H9 (cell line): ENCODE measurements around the gene MAGT1. TPM values are rescaled to one million over a fixed set of nuclear protein-coding genes. Genes with fewer than 3 reads are reported as not detected.

Source experiments
- DNase-seq: peaks from one replicate; pipeline ENCODE4 v3.0.0-alpha.2; 2017
- H2AFZ ChIP-seq: one replicate; pipeline ENCODE4 v1.6.1; 2013; ENCODE audit warnings: mild to moderate bottlenecking, low read length, control low read depth, moderate library complexity
- H2AK5ac ChIP-seq: 2 replicates; pipeline ENCODE4 v1.6.1; 2013; ENCODE audit warnings: low read length, control low read depth, mixed read lengths; ENCODE audit not compliant: insufficient read length
- H2BK120ac ChIP-seq: one replicate; pipeline ENCODE4 v1.6.1; 2013; ENCODE audit warnings: low read depth, mild to moderate bottlenecking, low read length, control low read depth, inconsistent platforms; ENCODE audit not compliant: poor library complexity, severe bottlenecking
- H2BK12ac ChIP-seq: 2 replicates; pipeline ENCODE4 v1.6.1; 2013; ENCODE audit warnings: low read length, control low read depth, mixed read lengths, low read depth; ENCODE audit not compliant: insufficient read length
- H2BK15ac ChIP-seq: 2 replicates; pipeline ENCODE4 v1.6.1; 2013; ENCODE audit warnings: low read depth, low read length, control low read depth
- H2BK20ac ChIP-seq: one replicate; pipeline ENCODE4 v1.6.1; 2013; ENCODE audit warnings: low read depth, mild to moderate bottlenecking, low read length, control low read depth, inconsistent platforms; ENCODE audit not compliant: poor library complexity, severe bottlenecking
- H2BK5ac ChIP-seq: 2 replicates; pipeline ENCODE4 v1.6.1; 2013; ENCODE audit warnings: low read length, control low read depth, mixed read lengths; ENCODE audit not compliant: insufficient read length
- H3K14ac ChIP-seq: 2 replicates; pipeline ENCODE4 v1.6.1; 2013; ENCODE audit warnings: low read length, control low read depth; ENCODE audit not compliant: insufficient read depth
- H3K18ac ChIP-seq: 2 replicates; pipeline ENCODE4 v1.6.1; 2013; ENCODE audit warnings: low read depth, mild to moderate bottlenecking, mixed read lengths, low read length, control low read depth; ENCODE audit not compliant: insufficient read length
- H3K23ac ChIP-seq: 2 replicates; pipeline ENCODE4 v1.6.1; 2013; ENCODE audit warnings: low read length, control low read depth, mixed read lengths, low read depth; ENCODE audit not compliant: insufficient read length
- H3K23me2 ChIP-seq: 2 replicates; pipeline ENCODE4 v1.6.1; 2013; ENCODE audit warnings: low read depth, mild to moderate bottlenecking, mixed read lengths, low read length, control low read depth; ENCODE audit not compliant: insufficient read length, poor library complexity, severe bottlenecking
- H3K27ac ChIP-seq: 2 replicates; pipeline ENCODE4 v1.5.1; 2013; ENCODE audit warnings: low read length, control low read depth, mixed read lengths, low read depth; ENCODE audit not compliant: insufficient read length
- H3K27me3 ChIP-seq: 2 replicates; pipeline ENCODE4 v1.6.1; 2013; ENCODE audit warnings: low read length, control low read depth, inconsistent platforms; ENCODE audit not compliant: insufficient read depth
- H3K4ac ChIP-seq: 2 replicates; pipeline ENCODE4 v1.6.1; 2013; ENCODE audit warnings: low read depth, mild to moderate bottlenecking, control low read depth, inconsistent platforms, low read length, moderate library complexity
- H3K4me1 ChIP-seq: 2 replicates; pipeline ENCODE4 v1.6.1; 2013; ENCODE audit warnings: low read length, control low read depth, inconsistent platforms; ENCODE audit not compliant: insufficient read depth
- H3K4me2 ChIP-seq: 2 replicates; pipeline ENCODE4 v1.6.1; 2013; ENCODE audit warnings: low read length, control low read depth, mixed read lengths; ENCODE audit not compliant: insufficient read length, insufficient read depth
- H3K56ac ChIP-seq: 2 replicates; pipeline ENCODE4 v1.6.1; 2013; ENCODE audit warnings: low read depth, mild to moderate bottlenecking, mixed read lengths, low read length, control low read depth; ENCODE audit not compliant: insufficient read length
- H3K79me1 ChIP-seq: 2 replicates; pipeline ENCODE4 v1.6.1; 2013; ENCODE audit warnings: low read depth, mild to moderate bottlenecking, moderate library complexity, low read length, control low read depth, inconsistent platforms; ENCODE audit not compliant: insufficient read depth, poor library complexity, severe bottlenecking
- H3K79me2 ChIP-seq: 2 replicates; pipeline ENCODE4 v1.6.1; 2013; ENCODE audit warnings: low read length, control low read depth, inconsistent platforms; ENCODE audit not compliant: insufficient read depth
- H3K9ac ChIP-seq: 2 replicates; pipeline ENCODE4 v1.6.1; 2013; ENCODE audit warnings: low read length, control low read depth, mixed read lengths; ENCODE audit not compliant: insufficient read length; ENCODE audit errors: extremely low read depth
- H3K9me3 ChIP-seq: one replicate; pipeline ENCODE4 v1.6.1; 2013; ENCODE audit warnings: low read depth, low read length, inconsistent platforms; ENCODE audit not compliant: control insufficient read depth
- H3T11ph ChIP-seq: one replicate; pipeline ENCODE4 v1.6.1; 2013; ENCODE audit warnings: mild to moderate bottlenecking, low read length, control low read depth, inconsistent platforms
- H4K20me1 ChIP-seq: one replicate; pipeline ENCODE4 v1.6.1; 2013; ENCODE audit not compliant: control insufficient read depth, insufficient read length, insufficient read depth
- H4K5ac ChIP-seq: 2 replicates; pipeline ENCODE4 v1.6.1; 2013; ENCODE audit warnings: low read depth, mild to moderate bottlenecking, mixed read lengths, low read length, control low read depth; ENCODE audit not compliant: insufficient read length
- H4K8ac ChIP-seq: replicated peaks from 2 replicates; pipeline ENCODE4 v1.6.1; 2013; ENCODE audit warnings: low read length, control low read depth, mixed read lengths, low read depth; ENCODE audit not compliant: insufficient read length
- H4K91ac ChIP-seq: 2 replicates; pipeline ENCODE4 v1.6.1; 2013; ENCODE audit warnings: low read depth, mild to moderate bottlenecking, moderate library complexity, mixed read lengths, low read length, control low read depth; ENCODE audit not compliant: insufficient read length
- H3K27ac Mint-ChIP-seq, 3 experiments: 2 replicates in 2 of 3; 3 replicates in 1 of 3; pipeline ENCODE4 v1.8.0; 2020 to 2021; ENCODE audit warnings: mixed read lengths in 3 of 3, mild to moderate bottlenecking in 1 of 3, moderate library complexity in 1 of 3
- H3K27me3 Mint-ChIP-seq: 2 replicates; pipeline ENCODE4 v1.8.0; 2021; ENCODE audit warnings: low read depth, mild to moderate bottlenecking, moderate library complexity, mixed read lengths
- H3K36me3 Mint-ChIP-seq, 3 experiments: 2 replicates in 2 of 3; 3 replicates in 1 of 3; pipeline ENCODE4 v1.8.0; 2020 to 2021; ENCODE audit warnings: low read depth in 3 of 3, mixed read lengths in 3 of 3; ENCODE audit not compliant: insufficient read depth in 1 of 3
- H3K4me1 Mint-ChIP-seq, 2 experiments: 2 replicates each; pipeline ENCODE4 v1.8.0; 2020; ENCODE audit warnings: mixed read lengths in 2 of 2
- H3K4me3 Mint-ChIP-seq, 2 experiments: 2 replicates in 1 of 2; 3 replicates in 1 of 2; pipeline ENCODE4 v1.8.0; 2020 to 2021; ENCODE audit warnings: mild to moderate bottlenecking in 2 of 2, mixed read lengths in 2 of 2, moderate library complexity in 1 of 2
- H3K9me3 Mint-ChIP-seq, 2 experiments: 2 replicates in 1 of 2; 3 replicates in 1 of 2; pipeline ENCODE4 v1.8.0; 2020; ENCODE audit warnings: mild to moderate bottlenecking in 2 of 2, mixed read lengths in 2 of 2, moderate library complexity in 1 of 2
- WGBS: extraction: QIAGEN DNeasy Blood & Tissue Kit; methylation state at CpG from one replicate; pipeline ENCODE4 v1.1.7; 2013; ENCODE audit warnings: missing lambda C conversion rate, low lambda C conversion rate, mixed read lengths; ENCODE audit not compliant: insufficient read length; ENCODE audit errors: extremely low coverage; 5-methylcytosine and 5-hydroxymethylcytosine counted together
- total RNA-seq: library from RNA; stranded (reverse); gene quantifications from 2 replicates; pipeline ENCODE4 v1.2.1, GENCODE V29; 2021
- TF ChIP-seq, protein P1 (sequence below): fragments of 200-600 bp; sonication (generic); conservative IDR thresholded peaks from 3 replicates; pipeline ENCODE4 v1.8.0; 2021; ENCODE audit warnings: antibody characterized with exemption, mild to moderate bottlenecking

The MAGT1 gene
- total RNA-seq, 1 experiment from 2014 or later, result 42.8 TPM

DNA sequence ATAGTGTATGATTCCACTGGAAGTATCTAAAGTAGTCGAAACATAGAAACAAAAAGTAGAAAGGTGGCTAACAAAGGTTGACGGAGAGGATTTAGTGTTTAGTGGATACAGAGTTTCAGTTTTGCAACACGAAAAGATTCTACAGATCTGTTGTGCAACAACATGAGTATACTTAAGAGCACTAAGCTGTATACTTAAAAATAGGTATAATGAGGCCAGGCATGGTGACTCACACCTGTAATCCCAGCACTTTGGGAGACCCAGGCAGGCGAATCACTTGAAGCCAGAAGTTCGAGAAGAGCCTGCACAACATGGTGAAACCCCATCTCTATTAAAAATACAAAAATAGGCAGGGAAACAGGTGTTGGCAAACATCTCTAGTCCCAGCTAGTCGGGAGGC, 101.3 kb downstream of the MAGT1 start:
- Histone ChIP-seq H3K56ac (no peak overlapping the region), H3K79me2 (no peaks in the 10 kb centered on the region), H4K5ac (no peak overlapping the region), H4K91ac (no peak overlapping the region), H3K4ac (no peak overlapping the region), H4K20me1 (no peaks in the 10 kb centered on the region), H3K79me1 (no peaks in the 10 kb centered on the region), H2BK12ac (no peak overlapping the region), H3K9me3 (peaks cover 5% of the 10 kb centered on the region), H3K18ac (no peak overlapping the region), H3K4me2 (no peak overlapping the region), H3K27ac (no peak overlapping the region), H2AFZ (no peak overlapping the region), H2BK5ac (no peak overlapping the region), H2BK20ac (no peak overlapping the region), H3K4me1 (no peaks in the 10 kb centered on the region), H3T11ph (no peak overlapping the region), H3K9ac (no peak overlapping the region), H2BK120ac (no peak overlapping the region), H3K27me3 (no peaks in the 10 kb centered on the region), H3K14ac (no peak overlapping the region), H3K23ac (no peak overlapping the region), H2BK15ac (no peak overlapping the region), H3K23me2 (no peaks in the 10 kb centered on the region), H4K8ac (no peak overlapping the region), H2AK5ac (no peak overlapping the region)
- no CpG with 5 or more reads among the region's 6 CpGs for WGBS
- Mint-ChIP-seq H3K36me3 (peaks cover 0 to 2% (median 0%) of the 10 kb centered on the region in 3 experiments; a peak in 2 of 7 replicates), H3K4me1 (no peaks in the 10 kb centered on the region), H3K9me3 (peaks cover 41 to 57% of the 10 kb centered on the region in 2 experiments), H3K27me3 (no peaks in the 10 kb centered on the region), H3K27ac (no peak overlapping the region), H3K4me3 (no peak overlapping the region; a peak in 1 of 5 replicates)
- TF ChIP-seq, protein P1, sequence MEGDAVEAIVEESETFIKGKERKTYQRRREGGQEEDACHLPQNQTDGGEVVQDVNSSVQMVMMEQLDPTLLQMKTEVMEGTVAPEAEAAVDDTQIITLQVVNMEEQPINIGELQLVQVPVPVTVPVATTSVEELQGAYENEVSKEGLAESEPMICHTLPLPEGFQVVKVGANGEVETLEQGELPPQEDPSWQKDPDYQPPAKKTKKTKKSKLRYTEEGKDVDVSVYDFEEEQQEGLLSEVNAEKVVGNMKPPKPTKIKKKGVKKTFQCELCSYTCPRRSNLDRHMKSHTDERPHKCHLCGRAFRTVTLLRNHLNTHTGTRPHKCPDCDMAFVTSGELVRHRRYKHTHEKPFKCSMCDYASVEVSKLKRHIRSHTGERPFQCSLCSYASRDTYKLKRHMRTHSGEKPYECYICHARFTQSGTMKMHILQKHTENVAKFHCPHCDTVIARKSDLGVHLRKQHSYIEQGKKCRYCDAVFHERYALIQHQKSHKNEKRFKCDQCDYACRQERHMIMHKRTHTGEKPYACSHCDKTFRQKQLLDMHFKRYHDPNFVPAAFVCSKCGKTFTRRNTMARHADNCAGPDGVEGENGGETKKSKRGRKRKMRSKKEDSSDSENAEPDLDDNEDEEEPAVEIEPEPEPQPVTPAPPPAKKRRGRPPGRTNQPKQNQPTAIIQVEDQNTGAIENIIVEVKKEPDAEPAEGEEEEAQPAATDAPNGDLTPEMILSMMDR, result no peak
- no peak for DNase-seq
